Esophagus muscularis mucosa (tissue), 4 donors: ENCODE data around the gene ARIH1. TPM values are rescaled to one million over a fixed set of nuclear protein-coding genes. Genes with fewer than 3 reads are reported as not detected.
"Not testable (repeated sequence)": the region's sequence is repeated elsewhere in the genome, so short reads cannot be mapped to it uniquely, and the experiment has no call there.

Experiments used
- DNase-seq: peaks from one replicate; pipeline ENCODE4 v3.0.0-alpha.2; 2017; ENCODE audit errors: extremely low spot score
- H3K27ac ChIP-seq, 4 donors: fragments of 200-600 bp; sonication (generic); replicated peaks in 1 of 4; 1 replicate in 3 of 4; 2 replicates in 1 of 4; pipeline ENCODE4 v1.5.1; 2016 to 2019; ENCODE audit warnings: mild to moderate bottlenecking in 1 of 4
- H3K27me3 ChIP-seq, 4 donors: fragments of 200-600 bp; sonication (generic); one replicate each; pipeline versions ENCODE4 v1.5.1 to v1.6.0; 2016 to 2019
- H3K36me3 ChIP-seq, 4 donors: fragments of 200-600 bp; sonication (generic); one replicate each; pipeline ENCODE4 v1.5.1; 2016 to 2019
- H3K4me1 ChIP-seq, 4 donors: fragments of 200-600 bp; sonication (generic); one replicate each; pipeline ENCODE4 v1.5.1; 2016 to 2019
- H3K4me3 ChIP-seq, 4 donors: fragments of 200-600 bp; sonication (generic); 1 replicate in 2 of 4; 2 replicates in 2 of 4; pipeline ENCODE4 v1.5.1; 2016 to 2019; ENCODE audit warnings: mild to moderate bottlenecking in 4 of 4, moderate library complexity in 1 of 4
- H3K9me3 ChIP-seq, 4 donors: fragments of 200-600 bp; sonication (generic); 1 replicate in 3 of 4; 2 replicates in 1 of 4; pipeline ENCODE4 v1.5.1; 2016 to 2019
- EP300 ChIP-seq: sonication (generic); formaldehyde crosslinking; IDR thresholded peaks from one replicate; pipeline ENCODE4 v1.6.1; 2017; ENCODE audit warnings: antibody characterized with exemption
- POLR2A ChIP-seq: fragments of 450-650 bp; IDR thresholded peaks from one replicate; pipeline ENCODE4 v1.6.1; 2017; ENCODE audit warnings: antibody characterized with exemption, moderate library complexity, mild to moderate bottlenecking, low read depth
- POLR2AphosphoS5 ChIP-seq, 2 donors: sonication (generic); formaldehyde crosslinking; IDR thresholded peaks; one replicate each; pipeline ENCODE4 v1.6.1; 2017; ENCODE audit warnings: antibody characterized with exemption in 2 of 2
- WGBS: methylation state at CpG from one replicate; pipeline ENCODE4 v1.1.5; 2018; 5-methylcytosine and 5-hydroxymethylcytosine counted together
- intact Hi-C: fragments of 100-400 bp; cut with DNase I; formaldehyde crosslinking; loops from one replicate; pipeline ENCODE4 v1.15.1; 2023
- total RNA-seq, 4 donors: library from RNA; depleted of rRNA; stranded (reverse); fragments of >200 nt; gene quantifications; one replicate each; pipeline versions ENCODE4 v1.1.0 to v1.2.1, GENCODE V29; 2016
- TF ChIP-seq, protein P1 (sequence below), 3 experiments: fragments of 200-600 bp in 2 of 3; fragments of 450-650 bp in 1 of 3; sonication (generic) in 2 of 3; IDR thresholded peaks; one replicate each; pipeline ENCODE4 v1.5.1; 2017 to 2019; ENCODE audit warnings: antibody characterized with exemption in 3 of 3, mild to moderate bottlenecking in 2 of 3, moderate library complexity in 1 of 3

ARIH1 gene
- total RNA-seq, 4 donors from 2014 or later: 37.4 to 59.9 (median 43.3) TPM

DNA sequence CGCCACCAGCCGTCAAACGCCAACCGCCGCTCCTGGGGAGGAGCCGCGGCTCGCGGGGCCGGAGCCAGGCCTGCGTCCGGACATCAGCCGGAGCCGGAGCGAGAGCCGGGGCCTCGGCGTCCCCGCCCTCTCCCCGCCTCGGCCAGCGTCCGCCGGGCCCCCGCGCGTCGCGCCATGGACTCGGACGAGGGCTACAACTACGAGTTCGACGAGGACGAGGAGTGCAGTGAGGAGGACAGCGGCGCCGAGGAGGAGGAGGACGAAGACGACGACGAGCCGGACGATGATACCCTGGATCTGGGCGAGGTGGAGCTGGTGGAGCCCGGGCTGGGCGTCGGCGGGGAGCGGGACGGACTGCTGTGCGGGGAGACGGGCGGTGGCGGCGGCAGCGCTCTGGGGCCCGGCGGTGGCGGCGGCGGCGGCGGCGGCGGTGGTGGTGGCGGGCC lies 359 bp downstream of the ARIH1 start:
- Histone ChIP-seq H3K36me3 (peaks cover 0 to 20% (median 10%) of the 10 kb centered on the region in 4 donors), H3K27ac (peak overlapping the region; percentile 99 to 100 (median 100)), H3K4me1 (peaks cover 44 to 57% (median 54%) of the 10 kb centered on the region in 4 donors), H3K27me3 (no peaks in the 10 kb centered on the region), H3K4me3 (peak overlapping the region; percentile 84 to 91 (median 88)), H3K9me3 (no peaks in the 10 kb centered on the region)
- intact Hi-C loops: loop anchor here (5.0 to 10.0 kb wide), 2 partner anchors 97 to 210 kb away; partner anchors contain the start of genes BBS4, HEXA and HIGD2B
- no peak for TF ChIP-seq POLR2AphosphoS5 (IDR thresholded peaks at IDR 0.05)
- TF ChIP-seq POLR2A: no peak
- TF ChIP-seq, protein P1, sequence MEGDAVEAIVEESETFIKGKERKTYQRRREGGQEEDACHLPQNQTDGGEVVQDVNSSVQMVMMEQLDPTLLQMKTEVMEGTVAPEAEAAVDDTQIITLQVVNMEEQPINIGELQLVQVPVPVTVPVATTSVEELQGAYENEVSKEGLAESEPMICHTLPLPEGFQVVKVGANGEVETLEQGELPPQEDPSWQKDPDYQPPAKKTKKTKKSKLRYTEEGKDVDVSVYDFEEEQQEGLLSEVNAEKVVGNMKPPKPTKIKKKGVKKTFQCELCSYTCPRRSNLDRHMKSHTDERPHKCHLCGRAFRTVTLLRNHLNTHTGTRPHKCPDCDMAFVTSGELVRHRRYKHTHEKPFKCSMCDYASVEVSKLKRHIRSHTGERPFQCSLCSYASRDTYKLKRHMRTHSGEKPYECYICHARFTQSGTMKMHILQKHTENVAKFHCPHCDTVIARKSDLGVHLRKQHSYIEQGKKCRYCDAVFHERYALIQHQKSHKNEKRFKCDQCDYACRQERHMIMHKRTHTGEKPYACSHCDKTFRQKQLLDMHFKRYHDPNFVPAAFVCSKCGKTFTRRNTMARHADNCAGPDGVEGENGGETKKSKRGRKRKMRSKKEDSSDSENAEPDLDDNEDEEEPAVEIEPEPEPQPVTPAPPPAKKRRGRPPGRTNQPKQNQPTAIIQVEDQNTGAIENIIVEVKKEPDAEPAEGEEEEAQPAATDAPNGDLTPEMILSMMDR (IDR thresholded peaks at IDR 0.05): no peak
- no peak for TF ChIP-seq EP300
- DNase-seq: no peak
- 0% methylated on average over 17 of the region's 67 CpGs for WGBS

DNA sequence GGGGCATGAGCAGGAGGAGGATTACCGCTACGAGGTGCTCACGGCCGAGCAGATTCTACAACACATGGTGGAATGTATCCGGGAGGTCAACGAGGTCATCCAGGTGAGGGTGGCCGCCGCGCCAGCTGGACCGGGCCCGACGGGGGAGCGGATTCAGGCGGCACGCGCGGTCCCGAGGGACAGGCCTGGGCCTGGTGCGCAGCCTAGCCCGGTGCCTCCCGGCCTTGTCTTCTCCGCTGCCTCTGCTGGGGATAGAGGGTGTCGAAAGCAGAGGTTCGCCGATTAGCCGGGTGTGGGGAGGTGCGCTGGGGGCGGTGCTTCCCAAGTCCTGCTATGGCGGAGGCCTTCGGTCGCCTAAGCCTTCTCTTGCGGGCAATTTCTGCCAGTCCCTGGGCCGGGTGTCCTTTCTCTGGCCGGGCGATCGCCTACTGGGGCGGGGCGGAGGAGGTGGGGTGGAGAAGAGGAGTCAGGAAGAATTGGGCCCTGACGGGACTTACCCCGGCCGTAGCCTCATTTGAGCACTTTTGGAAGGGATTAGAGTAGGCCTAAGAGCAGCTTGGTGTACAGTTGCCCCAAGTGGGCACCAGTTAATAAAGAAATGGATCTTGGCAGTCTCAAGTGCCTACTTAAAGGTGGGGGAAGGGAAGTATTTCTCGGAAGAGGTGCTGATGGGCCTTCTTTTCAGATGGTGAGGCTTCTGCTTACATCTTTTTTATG lies 940 bp downstream of the ARIH1 start:
- Histone ChIP-seq H3K9me3 (no peaks in the 10 kb centered on the region), H3K27ac (peak overlapping the region; percentile 99 to 100 (median 100)), H3K4me1 (peaks cover 50 to 63% (median 60%) of the 10 kb centered on the region in 4 donors), H3K27me3 (no peaks in the 10 kb centered on the region), H3K36me3 (peaks cover 0 to 26% (median 13%) of the 10 kb centered on the region in 4 donors), H3K4me3 (peak overlapping the region; percentile 84 to 91 (median 88))
- intact Hi-C loops: loop anchor here (5.0 to 10.0 kb wide), 2 partner anchors 98 to 210 kb away; partner anchors contain the start of genes BBS4, HEXA and HIGD2B
- peak; percentile 22 for TF ChIP-seq POLR2A
- no peak for TF ChIP-seq EP300
- peak; percentile 59 to 82 for TF ChIP-seq POLR2AphosphoS5 (IDR thresholded peaks at IDR 0.05)
- DNase-seq: peak; percentile 97
- WGBS: 0% methylated on average over 5 of the region's 42 CpGs

DNA sequence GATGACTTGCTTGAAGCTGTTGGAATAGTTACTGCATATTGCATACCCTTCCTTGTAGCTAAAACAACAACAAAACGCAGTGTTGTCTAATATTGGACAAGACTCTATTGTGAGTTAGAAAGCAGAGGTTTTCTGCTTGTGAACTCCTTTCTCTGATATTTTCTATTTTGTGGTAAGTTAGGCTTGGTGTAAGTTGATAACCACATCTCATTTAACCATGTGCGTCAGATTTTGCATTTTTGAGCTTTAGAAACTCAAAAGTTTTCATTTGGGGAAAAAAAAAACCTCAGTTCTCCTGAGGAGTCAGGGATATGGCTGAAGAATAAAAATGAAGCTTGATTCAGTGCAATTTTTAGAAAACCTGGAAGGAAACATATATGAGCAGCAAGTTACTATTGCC lies 1.5 kb downstream of the ARIH1 start:
- TF ChIP-seq, protein P1 (IDR thresholded peaks at IDR 0.05): no peak
- intact Hi-C loops: loop anchor here (10.0 kb wide), 1 partner anchor 209 kb away; the partner anchor contains the start of genes BBS4 and HIGD2B
- H3K4me3 ChIP-seq: peak overlapping the region; percentile 84 to 91 (median 88)
- no peaks in the 10 kb centered on the region for H3K9me3 ChIP-seq
- H3K4me1 ChIP-seq: peaks cover 56 to 69% (median 65%) of the 10 kb centered on the region in 4 donors
- 3% methylated on average over 2 of the region's 2 CpGs for WGBS
- H3K27ac ChIP-seq: peak overlapping the region; percentile 99 to 100 (median 100)
- H3K27me3 ChIP-seq: no peaks in the 10 kb centered on the region
- peaks cover 0 to 29% (median 15%) of the 10 kb centered on the region in 4 donors for H3K36me3 ChIP-seq
- DNase-seq: no peak

DNA sequence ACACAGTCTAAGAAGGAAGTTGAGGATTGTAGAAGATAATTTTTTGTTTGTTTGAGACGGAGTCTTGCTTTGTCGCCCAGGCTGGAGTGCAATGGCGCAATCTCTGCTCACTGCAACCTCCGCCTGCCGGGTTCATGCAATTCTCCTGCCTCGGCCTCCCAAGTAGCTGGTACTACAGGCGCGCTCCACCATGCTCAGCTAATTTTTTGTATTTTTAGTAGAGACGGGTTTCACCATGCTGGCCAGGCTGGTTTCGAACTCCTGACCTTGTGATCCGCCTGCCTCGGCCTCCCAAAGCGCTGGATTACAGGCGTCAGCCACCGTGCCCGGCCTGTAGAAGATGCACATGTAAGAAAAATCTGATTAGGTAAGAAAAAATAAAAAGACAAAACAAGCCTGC lies 2.2 kb downstream of the ARIH1 start:
- Histone ChIP-seq H3K36me3 (peaks cover 0 to 26% (median 12%) of the 10 kb centered on the region in 4 donors), H3K27ac (peak overlapping the region; percentile 99 to 100 (median 100)), H3K4me1 (peaks cover 62 to 75% (median 72%) of the 10 kb centered on the region in 4 donors), H3K4me3 (peak overlapping the region; percentile 84 to 91 (median 88))
- not testable (repeated sequence) for H3K9me3 ChIP-seq, DNase-seq, H3K27me3 ChIP-seq
- 85% methylated on average over 16 of the region's 16 CpGs for WGBS
- intact Hi-C loops: loop anchor here (10.0 kb wide), 1 partner anchor 208 kb away; the partner anchor contains the start of genes BBS4 and HIGD2B

DNA sequence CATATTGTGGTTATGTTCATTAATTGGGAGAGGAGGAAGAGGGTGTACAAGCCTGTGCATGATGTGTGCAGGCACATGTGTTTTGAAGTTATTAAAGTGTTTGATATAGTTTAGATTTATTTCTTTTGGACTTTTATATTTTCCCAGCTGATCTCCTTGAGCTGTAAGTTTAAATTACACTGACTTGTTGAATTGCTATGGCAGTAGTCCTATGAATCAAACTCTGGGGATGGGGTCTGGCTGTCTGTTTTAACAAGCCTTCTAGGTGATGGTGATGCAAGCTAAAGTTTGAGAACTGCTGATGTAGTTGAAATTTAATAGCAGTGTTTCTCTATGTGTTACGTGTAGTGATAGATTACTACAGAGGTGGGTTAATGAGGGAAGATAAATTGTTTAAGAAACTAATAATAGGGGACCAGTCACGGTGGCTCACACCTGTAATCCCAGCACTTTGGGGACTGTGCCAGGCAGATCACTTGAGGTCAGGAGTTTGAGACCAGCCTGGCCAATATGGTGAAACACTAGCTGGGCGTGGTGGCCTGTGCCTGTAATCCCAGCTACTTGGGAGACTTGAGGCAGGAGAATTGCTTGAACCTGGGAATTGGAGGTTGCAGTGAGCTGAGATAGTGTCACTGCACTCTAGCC lies 7.0 kb downstream of the ARIH1 start:
- Histone ChIP-seq H3K27ac (peak overlapping the region in 2 of 4 donors; percentile 1 to 4), H3K27me3 (no peaks in the 10 kb centered on the region), H3K4me3 (no peak overlapping the region), H3K9me3 (no peaks in the 10 kb centered on the region), H3K4me1 (peaks cover 62 to 97% (median 87%) of the 10 kb centered on the region in 4 donors), H3K36me3 (peaks cover 0 to 22% (median 12%) of the 10 kb centered on the region in 4 donors)
- DNase-seq: no peak
- WGBS: 66% methylated on average over 3 of the region's 3 CpGs
- intact Hi-C loops: loop anchor here (10.0 kb wide), 1 partner anchor 54 kb away; no protein-coding TSS in a partner anchor
- no peak for TF ChIP-seq POLR2A
- TF ChIP-seq, protein P1 (IDR thresholded peaks at IDR 0.05): no peak
- TF ChIP-seq POLR2AphosphoS5 (IDR thresholded peaks at IDR 0.05): no peak
- no peak for TF ChIP-seq EP300
